Parathyroid adenoma (tissue), 2 donors: ENCODE measurements around the gene IL17RB.

ENCODE experiments used
- H2AFZ ChIP-seq: fragments of 300-600 bp; sonication (generic); one replicate; pipeline ENCODE4 v1.7.0; 2017; ENCODE audit warnings: antibody characterized with exemption, mild to moderate bottlenecking
- H3K27ac ChIP-seq: fragments of 300-600 bp; sonication (generic); one replicate; pipeline ENCODE4 v1.7.0; 2017
- H3K27me3 ChIP-seq: fragments of 300-600 bp; sonication (generic); one replicate; pipeline ENCODE4 v1.7.0; 2017; ENCODE audit warnings: low read length; ENCODE audit not compliant: control insufficient read depth, insufficient read depth
- H3K36me3 ChIP-seq: fragments of 300-600 bp; sonication (generic); one replicate; pipeline ENCODE4 v1.7.0; 2017; ENCODE audit warnings: low read length; ENCODE audit not compliant: control insufficient read depth, insufficient read depth
- H3K4me1 ChIP-seq: fragments of 300-600 bp; sonication (generic); one replicate; pipeline ENCODE4 v1.7.0; 2017; ENCODE audit warnings: control low read depth
- H3K4me2 ChIP-seq: fragments of 300-600 bp; sonication (generic); one replicate; pipeline ENCODE4 v1.7.0; 2017; ENCODE audit warnings: low read length
- H3K4me3 ChIP-seq: fragments of 300-600 bp; sonication (generic); one replicate; pipeline ENCODE4 v1.7.0; 2017; ENCODE audit warnings: low read depth, low read length
- H3K79me2 ChIP-seq: fragments of 300-600 bp; sonication (generic); one replicate; pipeline ENCODE4 v1.7.0; 2017; ENCODE audit warnings: control low read depth
- H3K9ac ChIP-seq: fragments of 300-600 bp; sonication (generic); one replicate; pipeline ENCODE4 v1.7.0; 2017; ENCODE audit warnings: mild to moderate bottlenecking
- H3K9me3 ChIP-seq: fragments of 300-600 bp; sonication (generic); one replicate; pipeline ENCODE4 v1.7.0; 2017; ENCODE audit warnings: low read length; ENCODE audit not compliant: control insufficient read depth
- TF ChIP-seq, protein P1 (sequence below): fragments of 300-600 bp; sonication (generic); IDR thresholded peaks from one replicate; pipeline ENCODE4 v1.7.0; 2017; ENCODE audit warnings: antibody characterized with exemption, mild to moderate bottlenecking
- donor health status: primary hyperparathyroidism.

IL17RB gene

DNA sequence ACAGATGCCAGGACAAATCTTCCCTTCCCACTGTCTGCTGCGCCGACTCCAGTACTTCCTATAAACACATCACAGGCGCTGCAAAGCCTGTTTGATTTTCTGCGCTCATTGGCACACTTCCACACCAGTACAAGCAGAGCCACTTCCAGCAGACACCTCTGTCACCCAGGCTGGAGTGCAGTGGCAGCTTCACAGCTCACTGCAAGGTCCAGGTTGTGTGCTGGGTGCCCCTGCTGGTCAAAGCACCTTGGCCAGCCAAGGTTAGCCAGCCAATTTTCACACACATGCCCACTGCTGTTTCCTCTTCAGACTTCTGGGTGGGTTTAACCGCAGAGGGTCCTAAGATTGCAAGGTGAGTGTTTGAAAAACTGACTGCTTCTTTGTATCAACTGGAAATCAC is 5.1 kb upstream of the IL17RB start:
- Histone ChIP-seq H3K27ac (no peak overlapping the region), H3K4me1 (peaks cover 16% of the 10 kb centered on the region), H3K36me3 (no peaks in the 10 kb centered on the region), H3K4me2 (no peak overlapping the region), H2AFZ (no peak overlapping the region), H3K79me2 (no peaks in the 10 kb centered on the region), H3K9me3 (no peaks in the 10 kb centered on the region), H3K9ac (no peak overlapping the region), H3K27me3 (no peaks in the 10 kb centered on the region), H3K4me3 (no peak overlapping the region)
- TF ChIP-seq, protein P1, sequence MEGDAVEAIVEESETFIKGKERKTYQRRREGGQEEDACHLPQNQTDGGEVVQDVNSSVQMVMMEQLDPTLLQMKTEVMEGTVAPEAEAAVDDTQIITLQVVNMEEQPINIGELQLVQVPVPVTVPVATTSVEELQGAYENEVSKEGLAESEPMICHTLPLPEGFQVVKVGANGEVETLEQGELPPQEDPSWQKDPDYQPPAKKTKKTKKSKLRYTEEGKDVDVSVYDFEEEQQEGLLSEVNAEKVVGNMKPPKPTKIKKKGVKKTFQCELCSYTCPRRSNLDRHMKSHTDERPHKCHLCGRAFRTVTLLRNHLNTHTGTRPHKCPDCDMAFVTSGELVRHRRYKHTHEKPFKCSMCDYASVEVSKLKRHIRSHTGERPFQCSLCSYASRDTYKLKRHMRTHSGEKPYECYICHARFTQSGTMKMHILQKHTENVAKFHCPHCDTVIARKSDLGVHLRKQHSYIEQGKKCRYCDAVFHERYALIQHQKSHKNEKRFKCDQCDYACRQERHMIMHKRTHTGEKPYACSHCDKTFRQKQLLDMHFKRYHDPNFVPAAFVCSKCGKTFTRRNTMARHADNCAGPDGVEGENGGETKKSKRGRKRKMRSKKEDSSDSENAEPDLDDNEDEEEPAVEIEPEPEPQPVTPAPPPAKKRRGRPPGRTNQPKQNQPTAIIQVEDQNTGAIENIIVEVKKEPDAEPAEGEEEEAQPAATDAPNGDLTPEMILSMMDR: no peak

DNA sequence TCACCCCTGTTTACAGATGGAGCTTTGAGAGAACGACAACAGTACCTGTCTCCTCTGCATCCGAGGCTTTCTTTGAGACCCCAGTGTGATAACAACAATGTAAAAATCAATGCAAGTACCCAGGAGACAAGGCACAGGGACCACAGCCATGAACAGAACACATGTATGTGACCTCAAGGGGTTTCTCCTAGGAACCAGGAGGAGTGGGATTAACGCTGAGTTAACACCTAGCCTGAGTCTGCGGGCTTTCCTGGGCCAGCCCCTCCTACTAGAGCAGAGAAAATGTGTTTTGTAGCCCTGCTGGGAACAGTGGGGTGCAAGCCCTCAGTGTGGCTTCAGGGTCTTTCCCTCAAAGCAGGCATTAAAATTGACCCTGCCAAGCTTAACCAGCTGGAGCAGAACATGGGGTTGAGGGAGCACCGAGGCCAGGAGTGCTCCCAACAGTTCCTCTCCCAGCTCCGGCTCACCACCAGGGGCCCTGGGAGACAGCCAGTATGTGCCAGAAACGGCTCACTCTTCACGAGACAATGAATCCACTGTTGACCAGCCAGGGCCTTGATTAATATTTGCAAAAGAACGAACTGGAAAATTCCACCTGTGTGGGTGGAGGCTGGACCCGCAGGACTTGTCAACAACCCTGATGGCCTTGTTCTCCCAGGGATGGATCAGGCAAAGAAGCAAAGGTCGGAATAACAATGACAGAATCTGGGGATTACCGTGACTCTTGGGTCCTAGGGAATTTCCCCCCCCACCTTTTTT is 3.8 kb upstream of the IL17RB start:
- Histone ChIP-seq H3K9me3 (no peaks in the 10 kb centered on the region), H3K36me3 (no peaks in the 10 kb centered on the region), H3K27me3 (no peaks in the 10 kb centered on the region), H3K27ac (peak overlapping the region; percentile 53), H2AFZ (peak overlapping the region; percentile 28), H3K4me3 (no peak overlapping the region), H3K9ac (no peak overlapping the region), H3K4me2 (no peak overlapping the region), H3K79me2 (no peaks in the 10 kb centered on the region), H3K4me1 (peaks cover 16% of the 10 kb centered on the region)
- TF ChIP-seq, protein P1: peak; percentile 34

GRCh38 chr3:53843195-53844177 is 2.9 kb upstream of the IL17RB start:
- no peak overlapping the region for H3K4me3 ChIP-seq
- no peak overlapping the region for H3K9ac ChIP-seq
- no peaks in the 10 kb centered on the region for H3K36me3 ChIP-seq
- no peaks in the 10 kb centered on the region for H3K27me3 ChIP-seq
- no peak overlapping the region for H3K4me2 ChIP-seq
- peaks cover 16% of the 10 kb centered on the region for H3K4me1 ChIP-seq
- H3K27ac ChIP-seq: peak overlapping the region; percentile 53
- H3K9me3 ChIP-seq: no peaks in the 10 kb centered on the region
- TF ChIP-seq, protein P1: no peak
- no peaks in the 10 kb centered on the region for H3K79me2 ChIP-seq
- peak overlapping the region; percentile 28 for H2AFZ ChIP-seq

DNA sequence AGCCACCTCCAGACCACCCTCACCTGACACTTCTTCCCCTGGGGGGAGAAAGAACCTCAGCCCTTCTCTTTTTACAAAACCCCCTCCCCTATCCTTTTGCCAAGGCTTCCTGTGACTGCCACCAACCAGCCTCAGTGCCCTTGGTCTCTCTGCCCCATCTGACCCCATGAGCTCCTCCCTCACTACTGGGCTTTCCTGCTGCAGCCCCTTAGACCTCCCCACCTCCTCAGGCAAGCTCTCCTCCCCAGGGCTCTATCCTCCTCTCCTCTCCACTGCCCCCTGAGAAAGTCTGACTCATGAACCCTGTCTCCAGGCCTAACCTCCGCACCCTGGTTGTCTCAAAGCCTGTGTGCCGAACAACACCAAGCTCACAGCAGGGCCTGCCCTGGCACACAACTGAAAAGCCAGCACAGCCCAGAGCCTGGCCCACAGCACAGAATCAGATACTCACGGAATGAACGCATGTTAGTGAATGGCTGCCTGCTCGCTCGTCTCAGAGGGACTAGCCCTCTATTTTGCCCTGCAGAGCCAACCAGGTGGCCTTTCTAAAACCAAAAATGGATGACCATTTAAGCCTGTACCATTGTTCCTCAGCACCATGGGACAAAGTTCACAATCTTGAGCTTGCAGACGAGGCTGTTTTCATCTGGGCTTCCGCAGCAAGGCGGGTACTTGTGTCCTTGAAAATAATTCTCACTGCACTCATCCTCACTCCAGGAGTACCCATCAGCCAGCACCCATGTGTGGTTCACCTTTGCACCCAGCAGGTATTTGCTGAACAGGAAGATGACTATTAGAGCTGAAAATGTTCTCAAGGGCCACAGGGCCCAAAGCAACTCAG is 1.9 kb upstream of the IL17RB start:
- H3K4me2 ChIP-seq: no peak overlapping the region
- no peaks in the 10 kb centered on the region for H3K36me3 ChIP-seq
- no peaks in the 10 kb centered on the region for H3K79me2 ChIP-seq
- H3K27ac ChIP-seq: peak overlapping the region; percentile 73
- no peaks in the 10 kb centered on the region for H3K27me3 ChIP-seq
- H3K4me3 ChIP-seq: no peak overlapping the region
- H3K9ac ChIP-seq: no peak overlapping the region
- H3K9me3 ChIP-seq: no peaks in the 10 kb centered on the region
- peak overlapping the region; percentile 90 for H2AFZ ChIP-seq
- TF ChIP-seq, protein P1: no peak
- peaks cover 16% of the 10 kb centered on the region for H3K4me1 ChIP-seq
